Panc1 (cell line): ENCODE measurements around the gene GLTP.

Experiments
- POLR2AphosphoS5 ChIP-seq: IDR thresholded peaks from 2 replicates; pipeline ENCODE4 v1.6.1; 2012; ENCODE audit warnings: mild to moderate bottlenecking, low read depth, low read length, moderate library complexity
- TCF7L2 ChIP-seq: IDR thresholded peaks from 2 replicates; pipeline ENCODE4 v1.6.1; 2011; ENCODE audit warnings: mild to moderate bottlenecking, low read depth, low read length, inconsistent platforms
- TF ChIP-seq, protein P1 (sequence below): fragments of 450-650 bp; IDR thresholded peaks from 2 replicates; pipeline ENCODE4 v1.5.1; 2017; ENCODE audit warnings: mild to moderate bottlenecking
- TF ChIP-seq, protein P2 (sequence below), 2 experiments: IDR thresholded peaks; 2 replicates each; pipeline ENCODE4 v1.6.1; 2011 to 2012; ENCODE audit warnings: low read depth in 2 of 2, control low read depth in 1 of 2, low read length in 1 of 2, mild to moderate bottlenecking in 1 of 2, moderate library complexity in 1 of 2; ENCODE audit not compliant: insufficient read depth in 1 of 2

DNA sequence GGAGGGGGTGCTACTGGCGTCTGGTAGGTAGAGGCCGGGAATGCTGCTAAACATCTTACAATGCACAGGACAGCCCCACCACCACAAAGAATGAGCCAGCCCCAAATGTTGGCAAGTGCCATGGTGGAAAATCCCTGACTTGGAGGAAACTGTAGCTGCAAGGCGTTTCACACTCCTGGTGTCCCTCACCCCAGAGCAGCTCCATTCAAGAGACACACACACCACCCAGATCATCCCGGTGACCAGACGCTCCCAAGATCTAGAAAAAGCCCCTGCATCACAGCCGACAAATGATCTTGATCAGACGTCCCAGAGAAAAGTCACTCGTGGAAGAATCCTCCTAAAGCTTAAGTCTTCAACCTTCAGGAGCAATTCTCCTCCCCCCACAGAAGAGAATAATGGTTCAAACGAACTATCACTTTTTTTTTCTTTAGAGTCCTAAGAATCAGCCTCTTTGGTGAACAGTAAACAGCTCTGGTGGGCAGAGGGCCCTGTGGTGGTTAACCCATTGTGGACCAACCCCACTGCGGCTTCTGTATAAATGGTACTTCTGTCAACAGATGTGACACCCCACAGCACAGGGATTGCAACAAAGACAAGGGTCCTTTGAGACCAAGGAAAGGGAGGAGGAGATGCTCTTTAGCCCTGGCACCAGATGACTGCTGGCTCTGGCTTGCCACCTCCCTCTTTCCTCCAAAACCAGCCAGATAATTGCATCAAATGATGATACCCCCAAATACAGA is 2.7 kb downstream of the GLTP start:
- TF ChIP-seq, protein P1, sequence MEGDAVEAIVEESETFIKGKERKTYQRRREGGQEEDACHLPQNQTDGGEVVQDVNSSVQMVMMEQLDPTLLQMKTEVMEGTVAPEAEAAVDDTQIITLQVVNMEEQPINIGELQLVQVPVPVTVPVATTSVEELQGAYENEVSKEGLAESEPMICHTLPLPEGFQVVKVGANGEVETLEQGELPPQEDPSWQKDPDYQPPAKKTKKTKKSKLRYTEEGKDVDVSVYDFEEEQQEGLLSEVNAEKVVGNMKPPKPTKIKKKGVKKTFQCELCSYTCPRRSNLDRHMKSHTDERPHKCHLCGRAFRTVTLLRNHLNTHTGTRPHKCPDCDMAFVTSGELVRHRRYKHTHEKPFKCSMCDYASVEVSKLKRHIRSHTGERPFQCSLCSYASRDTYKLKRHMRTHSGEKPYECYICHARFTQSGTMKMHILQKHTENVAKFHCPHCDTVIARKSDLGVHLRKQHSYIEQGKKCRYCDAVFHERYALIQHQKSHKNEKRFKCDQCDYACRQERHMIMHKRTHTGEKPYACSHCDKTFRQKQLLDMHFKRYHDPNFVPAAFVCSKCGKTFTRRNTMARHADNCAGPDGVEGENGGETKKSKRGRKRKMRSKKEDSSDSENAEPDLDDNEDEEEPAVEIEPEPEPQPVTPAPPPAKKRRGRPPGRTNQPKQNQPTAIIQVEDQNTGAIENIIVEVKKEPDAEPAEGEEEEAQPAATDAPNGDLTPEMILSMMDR: no peak
- TF ChIP-seq, protein P2, sequence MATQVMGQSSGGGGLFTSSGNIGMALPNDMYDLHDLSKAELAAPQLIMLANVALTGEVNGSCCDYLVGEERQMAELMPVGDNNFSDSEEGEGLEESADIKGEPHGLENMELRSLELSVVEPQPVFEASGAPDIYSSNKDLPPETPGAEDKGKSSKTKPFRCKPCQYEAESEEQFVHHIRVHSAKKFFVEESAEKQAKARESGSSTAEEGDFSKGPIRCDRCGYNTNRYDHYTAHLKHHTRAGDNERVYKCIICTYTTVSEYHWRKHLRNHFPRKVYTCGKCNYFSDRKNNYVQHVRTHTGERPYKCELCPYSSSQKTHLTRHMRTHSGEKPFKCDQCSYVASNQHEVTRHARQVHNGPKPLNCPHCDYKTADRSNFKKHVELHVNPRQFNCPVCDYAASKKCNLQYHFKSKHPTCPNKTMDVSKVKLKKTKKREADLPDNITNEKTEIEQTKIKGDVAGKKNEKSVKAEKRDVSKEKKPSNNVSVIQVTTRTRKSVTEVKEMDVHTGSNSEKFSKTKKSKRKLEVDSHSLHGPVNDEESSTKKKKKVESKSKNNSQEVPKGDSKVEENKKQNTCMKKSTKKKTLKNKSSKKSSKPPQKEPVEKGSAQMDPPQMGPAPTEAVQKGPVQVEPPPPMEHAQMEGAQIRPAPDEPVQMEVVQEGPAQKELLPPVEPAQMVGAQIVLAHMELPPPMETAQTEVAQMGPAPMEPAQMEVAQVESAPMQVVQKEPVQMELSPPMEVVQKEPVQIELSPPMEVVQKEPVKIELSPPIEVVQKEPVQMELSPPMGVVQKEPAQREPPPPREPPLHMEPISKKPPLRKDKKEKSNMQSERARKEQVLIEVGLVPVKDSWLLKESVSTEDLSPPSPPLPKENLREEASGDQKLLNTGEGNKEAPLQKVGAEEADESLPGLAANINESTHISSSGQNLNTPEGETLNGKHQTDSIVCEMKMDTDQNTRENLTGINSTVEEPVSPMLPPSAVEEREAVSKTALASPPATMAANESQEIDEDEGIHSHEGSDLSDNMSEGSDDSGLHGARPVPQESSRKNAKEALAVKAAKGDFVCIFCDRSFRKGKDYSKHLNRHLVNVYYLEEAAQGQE (IDR thresholded peaks at IDR 0.05; ENCODE audit: insufficient read depth in 1 of 2, low read depth in 2 of 2, low read length in 1 of 2): no peak
- TF ChIP-seq POLR2AphosphoS5: no peak
- TF ChIP-seq TCF7L2: no peak
